NCI-H2227 treated with DMSO at 0.1 percent for 48 hours (cell line): ENCODE measurements around the gene SYNDIG1.

Experiments used
- DNase-seq: peaks from one replicate; lab custom pipeline; 2025; lab: John Stamatoyannopoulos, UW

Gene SYNDIG1

DNA sequence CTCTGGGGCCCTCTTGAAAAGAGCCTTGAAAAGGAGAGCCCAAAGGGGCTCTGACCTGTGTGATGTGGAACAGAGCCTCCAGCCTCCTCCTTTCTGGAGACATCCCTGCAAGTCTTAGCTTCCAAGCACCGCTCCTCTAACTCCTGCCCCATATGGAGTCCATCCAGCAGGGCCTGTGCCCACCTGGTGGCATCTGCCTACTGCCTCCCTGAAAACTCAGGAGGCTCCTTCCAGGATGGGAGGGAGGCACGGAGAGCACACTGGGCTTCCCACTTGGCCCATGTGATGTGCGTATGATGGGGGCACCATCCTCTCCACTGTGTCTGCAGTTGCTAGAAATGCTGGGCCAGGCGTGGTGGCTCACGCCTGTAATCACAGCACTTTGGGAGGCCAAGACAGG is 98.1 kb downstream of the SYNDIG1 start:
- no peak for DNase-seq

- DNase-seq = no peak
These were observed 99.4 kb downstream of the SYNDIG1 start for GRCh38 chr20:24568842-24569241.

DNA sequence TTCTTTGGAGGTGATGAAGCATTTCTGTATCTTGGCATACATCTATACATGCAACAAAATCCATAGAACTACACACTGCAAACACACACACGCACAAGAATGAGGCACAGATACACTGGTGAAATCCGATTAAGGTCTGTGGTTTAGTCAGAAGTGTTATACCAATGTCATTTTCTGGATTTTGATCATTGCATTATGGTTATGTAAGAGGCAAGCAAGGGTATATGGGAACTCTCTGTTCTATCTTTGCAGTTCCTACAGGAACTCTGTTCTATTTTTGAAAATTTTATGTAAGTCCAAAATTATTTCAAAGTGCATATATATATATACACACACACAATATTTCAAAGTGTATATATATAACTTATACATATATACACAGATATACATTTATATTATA is 101.7 kb downstream of the SYNDIG1 start:
- no peak for DNase-seq

DNA sequence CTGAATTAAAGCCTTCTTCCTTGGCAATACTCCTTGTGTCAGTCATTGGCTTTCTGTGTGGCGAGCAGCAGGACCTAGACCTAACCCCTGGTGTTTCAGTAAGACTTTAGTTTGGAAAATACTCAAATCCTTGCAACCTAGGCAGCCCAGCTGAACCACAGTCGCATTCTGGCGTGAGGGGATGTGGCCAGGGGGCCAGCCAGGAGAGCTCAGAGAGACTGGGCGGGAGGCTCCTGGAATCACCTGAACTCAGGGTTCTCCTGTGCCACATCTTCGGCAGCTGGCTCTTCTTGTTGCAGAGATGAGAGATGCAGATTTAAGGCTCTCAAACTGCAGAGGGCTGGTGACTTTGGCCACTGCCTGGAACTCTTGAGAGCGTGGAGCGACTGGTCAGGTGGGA is 102.7 kb downstream of the SYNDIG1 start:
- DNase-seq = no peak

DNA sequence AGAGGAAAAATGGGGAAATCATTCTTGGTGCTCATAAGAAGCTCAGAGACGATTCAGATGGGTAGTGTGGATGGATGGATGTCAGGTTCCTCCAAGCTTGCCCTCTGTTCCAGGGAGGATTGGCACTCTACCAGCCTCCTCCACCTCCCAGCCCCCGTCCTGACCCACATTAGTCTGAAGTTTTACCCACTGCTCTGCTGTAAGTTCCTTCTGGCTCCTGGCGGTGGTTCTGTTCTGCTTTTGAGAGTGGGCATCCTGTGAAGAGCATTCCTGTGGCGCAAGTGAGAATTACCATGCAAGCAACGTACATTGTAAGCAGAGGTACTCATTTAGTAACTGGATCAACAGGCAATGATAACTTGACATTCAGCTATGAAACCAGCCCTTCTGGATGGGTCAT is 103.4 kb downstream of the SYNDIG1 start:
- DNase-seq = no peak

- DNase-seq = no peak
These were observed 104.1 kb downstream of the SYNDIG1 start for GRCh38 chr20:24573557-24573956.

GRCh38 chr20:24574307-24574706 is 104.9 kb downstream of the SYNDIG1 start:
- no peak for DNase-seq

- no peak for DNase-seq
These were observed 105.4 kb downstream of the SYNDIG1 start for GRCh38 chr20:24574797-24575196.

GRCh38 chr20:24575811-24576210 is 106.4 kb downstream of the SYNDIG1 start:
- DNase-seq = no peak

DNA sequence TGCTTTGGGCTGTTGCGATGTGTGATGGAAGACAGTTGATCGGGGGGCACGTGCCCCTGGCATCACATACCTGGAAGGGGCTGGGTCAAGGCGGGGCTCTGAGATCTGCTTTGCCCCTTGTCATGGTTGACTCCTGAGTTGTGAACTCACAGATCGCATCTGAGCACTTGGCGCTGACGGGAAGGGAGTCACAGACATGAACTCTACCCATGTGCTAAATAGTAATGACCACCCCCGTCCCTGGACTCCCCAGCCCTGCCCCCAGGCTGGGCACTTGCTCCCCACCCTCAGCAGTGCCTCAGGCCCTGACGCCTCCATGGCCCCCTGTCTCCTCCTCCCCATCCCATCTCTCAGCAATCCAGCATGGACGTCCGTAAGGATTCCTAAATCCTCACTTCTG is 107.0 kb downstream of the SYNDIG1 start:
- DNase-seq = no peak

DNA sequence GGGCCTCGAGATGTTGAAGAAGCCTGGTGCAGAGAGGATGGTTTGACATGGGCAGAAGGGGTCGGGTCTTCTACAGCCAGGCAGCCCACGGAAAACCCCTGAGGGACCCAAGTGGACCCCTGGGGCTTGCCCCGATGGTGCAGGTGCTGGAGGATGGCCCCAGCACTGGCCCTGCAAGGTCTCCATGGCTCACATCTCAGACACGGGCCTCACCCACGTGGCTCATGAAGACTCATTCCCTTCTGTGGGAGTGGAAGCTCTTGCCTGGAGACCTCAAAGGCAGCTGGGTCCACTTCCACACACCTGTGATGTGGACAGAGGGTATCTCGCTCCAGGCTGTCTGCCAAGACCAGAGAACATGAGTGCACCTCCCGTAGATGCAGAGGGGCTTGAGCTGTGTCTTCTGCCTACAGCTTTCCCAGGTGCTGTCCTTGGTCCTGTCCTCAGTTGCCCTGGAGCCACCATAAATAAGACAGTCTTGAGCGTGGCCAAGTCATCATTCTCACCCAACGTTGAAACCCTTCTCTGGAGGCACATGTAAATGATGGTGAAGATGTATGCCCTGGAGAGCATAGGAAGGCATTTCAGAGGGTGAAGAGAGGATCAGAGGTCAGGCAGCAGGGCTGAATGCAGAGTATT is 108.0 kb downstream of the SYNDIG1 start:
- DNase-seq = no peak

- DNase-seq = no peak
These were observed 109.4 kb downstream of the SYNDIG1 start for GRCh38 chr20:24578567-24579415.

DNA sequence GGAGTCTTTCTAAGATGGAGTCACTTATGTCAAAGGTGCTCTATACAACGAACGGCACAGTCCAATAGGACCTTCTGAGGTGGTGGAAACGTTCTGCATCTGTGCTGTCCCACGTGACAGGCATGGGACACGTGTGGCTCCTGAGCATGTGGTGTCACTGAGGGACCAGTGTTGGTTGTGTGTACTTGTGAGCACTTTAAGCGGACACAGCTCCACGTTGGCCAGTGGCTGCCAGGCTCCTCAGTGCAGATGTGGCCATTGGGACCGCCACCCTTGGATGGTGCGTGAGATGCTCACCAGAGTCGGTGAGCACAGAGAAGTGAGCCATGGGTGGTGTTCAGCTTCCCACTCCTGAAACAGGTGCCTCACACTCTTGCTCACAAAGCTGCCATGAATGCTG is 110.0 kb downstream of the SYNDIG1 start:
- no peak for DNase-seq

GRCh38 chr20:24580006-24580405 is 110.6 kb downstream of the SYNDIG1 start:
- DNase-seq = no peak

DNA sequence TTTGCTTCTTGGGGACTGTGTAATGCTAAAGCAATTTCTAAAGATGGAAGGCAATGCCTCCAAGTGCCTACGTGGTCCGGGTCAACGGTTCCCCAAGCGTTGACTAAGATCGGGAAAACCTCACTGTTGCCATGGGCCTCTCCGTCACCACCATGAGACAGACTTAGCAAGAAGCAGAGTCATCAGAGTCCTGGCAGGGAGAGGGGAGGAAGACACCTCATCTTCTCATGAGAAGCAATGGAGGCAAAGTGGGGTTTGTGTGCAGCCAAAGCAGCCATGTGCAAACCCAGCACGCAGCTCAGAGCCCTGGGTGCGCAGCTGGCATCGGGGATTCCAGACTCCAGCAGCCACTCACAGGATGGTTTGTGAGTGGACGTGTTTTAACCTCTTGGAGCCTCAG is 111.4 kb downstream of the SYNDIG1 start:
- DNase-seq = no peak

DNA sequence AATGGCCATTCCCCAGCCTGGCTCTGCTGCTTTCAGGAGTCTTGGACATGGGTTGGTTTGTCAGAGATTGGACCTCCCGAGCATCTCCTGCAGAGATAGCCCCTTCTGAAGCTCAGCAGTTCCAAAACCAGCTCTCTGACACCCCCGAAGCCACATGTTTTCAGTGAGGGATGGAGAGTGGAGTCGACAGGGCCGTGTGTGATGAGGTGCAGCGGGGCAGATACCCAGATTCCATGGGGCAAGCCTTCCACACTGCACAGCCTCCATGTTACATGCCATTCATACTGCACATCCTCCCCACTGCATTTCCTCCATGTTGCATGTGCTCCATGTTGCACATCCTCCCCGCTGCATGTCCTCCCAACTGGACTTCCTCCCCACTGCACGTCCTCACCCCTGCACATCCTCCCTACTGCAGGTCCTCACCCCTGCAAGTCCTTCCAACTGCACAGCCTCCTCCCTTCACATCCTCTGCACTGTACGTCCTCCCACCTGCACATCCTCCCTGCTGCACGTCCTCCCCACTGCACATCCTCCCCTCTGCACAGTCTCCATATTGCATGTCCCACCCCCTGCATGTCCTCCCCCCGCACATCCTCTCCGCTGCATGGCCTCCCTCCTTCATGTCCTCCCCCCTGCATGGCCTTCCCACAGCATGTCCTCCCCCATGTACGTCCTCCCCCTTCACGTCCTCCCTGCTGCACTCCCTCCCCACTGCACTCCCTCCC is 112.2 kb downstream of the SYNDIG1 start:
- no peak for DNase-seq

DNA sequence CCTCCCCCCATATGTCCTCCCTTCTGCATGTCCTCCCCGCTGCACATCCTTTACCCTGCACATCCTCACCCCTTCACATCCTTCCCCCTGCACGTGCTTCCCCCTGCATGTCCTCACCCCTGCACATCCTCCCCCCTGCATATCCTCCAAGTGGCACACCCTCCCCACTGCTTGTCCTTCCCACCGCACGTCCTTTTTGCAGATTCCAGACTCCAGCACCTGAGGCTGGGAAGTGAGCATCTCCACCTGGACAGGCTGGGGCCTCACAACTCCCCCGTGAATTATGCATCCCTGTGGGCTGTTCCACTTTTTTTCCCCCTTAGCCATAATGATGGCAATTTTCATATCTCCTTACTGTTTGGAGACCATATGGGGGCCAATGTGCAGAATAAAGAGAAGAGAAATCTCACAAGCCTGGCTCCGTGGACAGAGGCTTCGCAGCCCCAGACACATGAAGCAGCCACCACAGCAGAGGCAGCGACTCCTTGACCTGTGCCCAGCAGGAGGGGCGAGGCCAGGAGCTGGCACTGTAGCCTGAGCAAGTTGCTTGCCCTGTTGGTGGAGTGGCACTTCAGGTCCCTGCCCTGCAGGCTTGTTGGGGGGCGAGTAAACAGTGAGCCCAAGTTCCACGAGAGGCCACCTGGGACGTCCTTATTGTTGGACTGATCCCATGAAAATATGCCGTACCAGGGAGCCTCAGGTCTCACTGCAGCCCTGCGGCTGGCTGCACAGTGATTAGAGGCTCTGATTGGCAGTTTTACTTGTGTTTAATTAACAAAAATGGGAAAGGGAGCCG is 113.1 kb downstream of the SYNDIG1 start:
- DNase-seq = no peak

GRCh38 chr20:24583169-24583792 is 113.9 kb downstream of the SYNDIG1 start:
- no peak for DNase-seq

- DNase-seq = no peak
These were observed 114.6 kb downstream of the SYNDIG1 start for GRCh38 chr20:24584078-24584477.

DNA sequence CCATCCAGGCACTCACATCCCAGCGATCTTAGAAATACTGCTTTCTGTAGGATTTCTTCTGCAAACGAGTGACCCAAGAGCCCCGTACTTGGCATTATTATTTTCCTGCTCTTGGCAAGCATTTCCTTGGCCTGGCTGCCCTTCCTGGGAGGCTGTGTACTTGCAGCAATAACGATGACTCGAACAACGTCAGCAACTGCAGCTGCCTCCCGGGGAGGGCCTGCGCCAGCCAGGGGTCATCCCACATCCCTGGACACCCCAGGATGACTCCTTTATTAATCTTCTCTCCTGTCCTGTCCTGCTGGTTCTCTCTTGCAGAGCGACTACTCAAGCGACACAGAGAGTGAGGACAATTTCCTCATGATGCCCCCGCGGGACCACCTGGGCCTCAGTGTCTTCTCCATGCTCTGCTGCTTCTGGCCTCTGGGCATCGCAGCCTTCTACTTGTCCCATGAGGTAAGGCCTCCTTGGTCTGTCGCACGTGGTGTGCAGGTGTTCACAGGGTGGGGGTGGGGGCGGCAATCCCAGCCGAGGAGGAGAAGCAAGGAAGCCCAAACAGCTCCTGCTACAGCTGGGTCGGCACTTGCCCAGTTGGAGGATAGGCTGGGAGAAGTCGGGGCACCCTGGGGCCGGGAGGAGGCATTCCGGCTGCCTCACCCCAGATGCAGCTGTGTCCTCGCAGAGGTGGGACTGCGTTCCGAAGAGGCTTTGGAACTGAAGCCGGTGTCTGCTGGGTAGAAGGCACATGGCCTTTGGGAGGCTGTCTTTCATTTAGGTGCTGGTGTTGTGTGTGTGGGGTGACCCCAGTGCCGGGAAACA is 115.3 kb downstream of the SYNDIG1 start:
- DNase-seq = no peak
